ENCODE results near the gene MYO3B. TPM values are rescaled to one million over a fixed set of nuclear protein-coding genes. Genes with fewer than 3 reads are reported as not detected.

The MYO3B gene
- total RNA-seq, 1 experiment from 2014 or later: 0.63 TPM

- Histone ChIP-seq H4K8ac (replicated peaks; ENCODE audit: insufficient read length, low read depth, low read length) (no peak overlapping the region), H3K79me1 (ENCODE audit: insufficient read depth, low read depth, low read length, poor library complexity, severe bottlenecking) (no peaks in the 10 kb centered on the region), H3K18ac (ENCODE audit: insufficient read length, low read depth, low read length) (no peak overlapping the region), H4K5ac (ENCODE audit: insufficient read length, low read depth, low read length) (no peak overlapping the region), H2AK5ac (ENCODE audit: insufficient read length, low read length) (no peak overlapping the region), H2AFZ (ENCODE audit: low read length) (no peak overlapping the region), H3K14ac (ENCODE audit: insufficient read depth, low read length) (no peak overlapping the region), H3K79me2 (ENCODE audit: insufficient read depth, low read length) (no peaks in the 10 kb centered on the region), H2BK20ac (ENCODE audit: low read depth, low read length, poor library complexity, severe bottlenecking) (no peak overlapping the region), H3K27me3 (ENCODE audit: insufficient read depth, low read length) (no peaks in the 10 kb centered on the region), H2BK120ac (ENCODE audit: low read depth, low read length, poor library complexity, severe bottlenecking) (no peak overlapping the region), H2BK12ac (ENCODE audit: insufficient read length, low read depth, low read length) (no peak overlapping the region), H2BK15ac (ENCODE audit: low read depth, low read length) (no peak overlapping the region), H3K27ac (ENCODE audit: insufficient read length, low read depth, low read length) (no peak overlapping the region), H4K91ac (ENCODE audit: insufficient read length, low read depth, low read length) (no peak overlapping the region), H3K4ac (ENCODE audit: low read depth, low read length) (no peak overlapping the region), H3K56ac (ENCODE audit: insufficient read length, low read depth, low read length) (no peak overlapping the region), H3K23me2 (ENCODE audit: insufficient read length, low read depth, low read length, poor library complexity, severe bottlenecking) (no peaks in the 10 kb centered on the region), H3K4me1 (ENCODE audit: insufficient read depth, low read length) (no peaks in the 10 kb centered on the region), H3K9me3 (ENCODE audit: control insufficient read depth, low read depth, low read length) (no peaks in the 10 kb centered on the region), H2BK5ac (ENCODE audit: insufficient read length, low read length) (no peak overlapping the region), H3K4me2 (ENCODE audit: insufficient read depth, insufficient read length, low read length) (no peak overlapping the region), H3K9ac (ENCODE audit: extremely low read depth, insufficient read length, low read length) (no peak overlapping the region), H3K23ac (ENCODE audit: insufficient read length, low read depth, low read length) (no peak overlapping the region), H3T11ph (ENCODE audit: low read length) (no peak overlapping the region), H4K20me1 (ENCODE audit: control insufficient read depth, insufficient read depth, insufficient read length) (no peaks in the 10 kb centered on the region)
- no peak for DNase-seq
- no peak overlapping the region for H3K4me3 Mint-ChIP-seq
- peaks cover 8 to 9% of the 10 kb centered on the region in 2 experiments; a peak in 3 of 4 replicates for H3K4me1 Mint-ChIP-seq
- no peaks in the 10 kb centered on the region for H3K36me3 Mint-ChIP-seq (ENCODE audit: insufficient read depth in 1 of 3, low read depth in 3 of 3)
- H3K9me3 Mint-ChIP-seq: peaks cover 0 to 5% of the 10 kb centered on the region in 2 experiments; a peak in 1 of 5 replicates
- H3K27ac Mint-ChIP-seq: no peak overlapping the region
- no CpG with 5 or more reads among the region's 2 CpGs for WGBS (ENCODE audit: extremely low coverage, insufficient read length, low lambda C conversion rate)
- no peak for TF ChIP-seq CTCF (conservative IDR thresholded peaks at IDR 0.05)
- H3K27me3 Mint-ChIP-seq (ENCODE audit: low read depth): peaks cover 1% of the 10 kb centered on the region; the same call in 1 of the 2 replicates
Observed at GRCh38 chr2:170276925-170277629, 99.1 kb downstream of the MYO3B start.

Data from H9 (cell line).